GM19438 (cell line): ENCODE results near the gene MMP28.

Experiments used
- ATAC-seq: cut with Tn5 transposase; IDR thresholded peaks from one replicate; pipeline ENCODE4 v1.9.1; 2021; ENCODE audit warnings: low read depth; ENCODE audit not compliant: unreplicated experiment

MMP28 gene

DNA sequence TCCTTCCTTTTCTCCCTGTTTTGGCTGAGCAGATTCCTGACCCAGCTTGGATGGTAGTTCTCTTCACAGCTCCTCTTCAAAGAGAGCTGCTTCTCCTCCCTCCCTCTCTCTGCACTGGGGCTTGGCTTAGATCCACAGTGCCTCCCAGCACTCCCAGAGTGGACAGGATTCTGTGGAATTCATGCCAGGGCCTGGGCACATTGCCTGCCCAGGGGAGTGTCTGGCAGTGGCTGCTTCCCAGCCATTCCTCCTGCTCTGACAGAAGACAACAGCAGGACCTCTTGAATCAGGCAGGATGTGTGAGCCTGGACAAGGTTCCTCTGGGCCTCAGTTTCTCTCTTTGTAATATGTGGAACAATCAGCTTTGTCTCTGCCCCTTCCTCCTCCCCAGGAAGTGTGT lies 4.5 kb upstream of the MMP28 start:
- no peak for ATAC-seq

DNA sequence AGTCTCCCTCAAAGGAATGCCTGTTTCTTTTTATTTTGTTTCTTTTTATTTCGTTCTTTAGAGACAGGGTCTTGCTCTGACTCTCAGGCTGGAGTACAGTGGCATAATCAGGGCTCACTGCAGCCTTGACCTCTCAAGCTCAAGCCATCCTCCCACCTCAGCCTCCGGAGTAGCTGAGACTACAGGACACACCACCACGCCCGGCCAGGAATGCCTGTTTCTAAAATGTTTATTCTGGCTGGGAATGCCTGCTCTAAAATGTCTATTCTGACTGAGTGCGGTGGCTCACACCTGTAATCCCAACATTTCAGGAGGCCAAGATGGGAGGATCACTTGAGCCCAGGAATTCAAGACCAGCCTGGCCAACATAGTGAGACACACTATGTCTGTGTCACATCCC lies 2.5 kb upstream of the MMP28 start:
- ATAC-seq = no peak

DNA sequence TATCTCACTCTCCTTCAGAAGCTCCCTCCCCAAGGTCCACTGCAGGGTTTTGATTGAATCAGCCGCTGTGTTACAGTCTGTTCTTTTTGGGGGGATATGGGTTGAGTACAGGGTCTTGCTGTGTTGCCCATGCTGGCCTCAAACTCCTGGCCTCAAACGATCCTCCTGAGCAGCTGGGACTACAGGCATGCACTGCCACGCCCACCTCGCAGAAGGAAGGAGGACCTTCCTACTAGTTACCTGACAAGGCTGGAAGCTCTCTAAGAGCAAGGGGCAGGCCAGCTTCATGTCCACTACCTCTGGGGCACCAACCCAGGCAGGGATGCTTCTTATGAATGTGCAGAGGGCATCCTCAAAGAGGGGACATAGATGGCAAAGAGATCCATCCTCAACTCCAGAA lies 1.9 kb upstream of the MMP28 start:
- no peak for ATAC-seq

DNA sequence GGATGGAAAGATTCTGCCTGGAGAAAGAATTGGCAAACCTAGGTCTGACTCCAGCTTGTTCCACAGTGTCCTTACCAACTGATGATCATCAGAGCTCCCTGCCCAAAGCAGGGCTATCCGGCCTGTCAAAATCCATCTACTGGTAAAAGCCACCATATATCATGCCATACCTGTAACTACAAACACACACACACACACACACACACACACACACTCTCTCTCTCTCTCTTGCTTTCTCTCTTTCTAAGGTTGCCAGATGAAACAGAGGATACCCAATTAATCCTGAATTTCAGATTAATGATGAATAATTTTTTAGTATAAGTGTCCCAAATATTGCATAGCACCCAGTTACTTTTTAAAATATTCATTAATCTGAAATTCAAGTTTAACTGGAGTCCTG lies 1.5 kb upstream of the MMP28 start:
- ATAC-seq = no peak

DNA sequence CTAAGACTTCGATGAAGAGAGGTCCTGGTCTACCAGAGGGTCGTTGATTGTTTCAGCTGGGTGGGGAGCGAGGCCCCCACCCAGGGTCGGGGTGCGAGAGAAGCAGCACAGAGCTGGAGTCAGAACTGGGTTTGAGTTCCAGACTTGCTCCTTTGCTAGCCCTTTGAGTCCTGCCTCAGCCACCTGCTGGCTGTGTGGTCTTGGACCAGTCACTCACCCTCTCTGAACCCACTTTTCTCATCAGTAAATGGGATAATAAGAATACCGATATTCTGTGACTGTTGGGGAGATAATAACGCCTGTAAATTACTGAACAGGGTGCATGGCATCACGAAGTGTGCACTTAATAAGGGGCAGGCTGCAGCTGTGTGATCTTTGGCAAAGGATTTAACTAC lies 427 bp upstream of the MMP28 start:
- ATAC-seq = no peak

DNA sequence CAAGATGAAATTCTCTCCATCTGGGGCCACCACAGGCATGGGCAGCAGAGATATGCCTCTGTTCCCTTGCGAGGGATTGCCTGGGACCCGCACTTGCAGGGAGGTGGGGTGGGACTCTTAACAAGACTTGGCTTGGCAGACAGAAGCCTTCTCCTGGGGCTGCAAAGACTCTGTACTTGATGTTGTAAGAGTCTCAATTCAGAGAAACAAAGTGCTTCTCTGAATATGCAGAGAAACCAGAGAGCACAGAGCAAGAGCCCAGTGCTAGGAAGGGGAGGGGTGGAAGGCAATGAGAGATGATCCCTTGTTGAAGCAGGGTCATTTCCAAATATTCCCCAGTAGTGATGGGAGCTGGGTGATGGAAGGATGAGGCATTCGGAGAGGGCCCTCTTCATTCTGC lies 2.2 kb downstream of the MMP28 start:
- no peak for ATAC-seq

DNA sequence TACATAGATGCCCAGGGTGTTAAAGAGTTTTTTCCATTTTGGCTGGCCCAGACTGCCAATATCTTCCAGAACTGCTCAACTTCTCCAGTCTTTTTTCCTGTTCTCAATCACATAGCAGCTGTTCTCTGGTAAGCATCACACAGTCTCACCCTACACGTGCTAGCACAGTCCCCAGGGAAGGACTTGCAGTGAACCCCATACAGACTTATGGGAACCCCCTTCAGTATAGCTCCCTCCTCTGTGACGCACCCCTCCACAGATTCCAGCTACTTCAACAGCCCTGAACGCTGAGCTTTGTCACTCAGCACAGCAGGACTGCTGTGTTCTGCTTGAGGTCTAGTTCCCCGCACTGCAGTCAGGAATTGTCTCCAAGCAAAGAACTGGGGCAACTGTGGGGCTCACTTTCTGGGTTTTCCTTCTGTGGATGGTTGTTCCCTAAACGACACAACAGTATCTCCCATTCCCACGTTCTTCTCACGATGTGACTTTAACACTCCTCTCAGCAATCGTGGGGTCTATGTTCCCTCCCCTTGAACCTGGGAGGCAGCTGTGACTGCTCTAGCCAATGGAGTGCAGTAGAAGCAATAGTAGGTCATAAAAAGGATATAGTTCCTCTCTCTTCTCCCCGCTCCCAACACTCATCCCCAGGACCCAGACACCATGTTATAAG lies 3.6 kb downstream of the MMP28 start:
- no peak for ATAC-seq

DNA sequence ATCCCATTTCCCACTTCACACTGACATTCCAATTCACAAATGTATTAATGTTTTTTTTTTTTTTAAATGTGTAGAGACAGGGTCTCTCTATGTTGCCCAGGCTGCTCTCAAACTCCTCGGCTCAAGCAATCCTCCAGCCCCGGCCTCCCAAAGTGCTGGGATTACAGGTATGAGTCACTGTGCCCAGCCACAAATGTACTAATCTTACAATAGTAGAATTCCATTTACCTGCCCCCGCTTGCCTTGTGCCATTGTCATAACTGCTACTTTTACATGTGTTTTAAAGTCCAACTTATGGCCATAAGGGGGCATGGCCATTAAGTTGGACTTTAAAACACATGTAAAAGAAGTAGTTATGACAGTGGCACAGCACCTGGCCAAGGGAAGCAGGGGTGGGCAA lies 4.6 kb downstream of the MMP28 start:
- no peak for ATAC-seq

DNA sequence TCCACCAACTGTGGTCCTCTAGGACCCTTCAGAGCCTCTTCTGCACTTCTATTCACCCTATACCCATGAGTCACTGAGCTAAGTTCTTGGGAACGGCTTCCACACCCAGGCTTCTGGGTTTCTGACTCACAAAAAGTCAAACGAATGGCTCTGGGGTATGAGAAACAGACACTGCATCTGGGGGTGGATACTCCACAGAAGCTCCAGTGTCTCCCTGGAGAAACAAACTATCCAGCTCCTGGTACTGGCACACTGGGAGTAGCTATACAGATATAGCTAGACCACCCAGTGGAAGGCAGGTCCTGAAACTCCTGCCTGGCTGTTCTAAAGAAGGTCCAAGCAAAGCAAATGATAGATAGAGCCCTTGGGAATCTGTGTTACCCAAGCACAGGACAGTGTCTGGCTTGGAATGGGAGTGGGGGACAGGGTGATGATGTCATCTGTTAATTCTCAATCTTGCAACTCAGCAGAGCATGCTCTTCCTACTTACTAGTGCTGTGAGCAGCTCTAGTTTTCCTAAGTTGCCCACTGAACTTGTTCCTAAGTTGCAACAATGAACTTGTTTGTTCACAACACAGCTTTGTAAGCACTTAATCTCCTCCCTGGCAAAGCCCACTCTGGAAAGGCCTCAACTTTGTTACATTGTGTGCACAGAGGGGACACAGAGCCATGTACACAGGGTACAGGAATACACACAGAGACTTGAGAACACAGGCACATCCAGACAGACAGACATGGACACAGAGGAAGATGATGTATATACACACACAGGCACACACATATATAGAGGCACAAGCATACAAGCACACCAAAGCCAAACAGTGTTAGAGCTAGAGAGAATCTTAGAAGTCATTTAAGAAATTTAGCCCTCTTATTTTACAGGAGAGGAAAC lies 6.7 kb downstream of the MMP28 start:
- no peak for ATAC-seq

DNA sequence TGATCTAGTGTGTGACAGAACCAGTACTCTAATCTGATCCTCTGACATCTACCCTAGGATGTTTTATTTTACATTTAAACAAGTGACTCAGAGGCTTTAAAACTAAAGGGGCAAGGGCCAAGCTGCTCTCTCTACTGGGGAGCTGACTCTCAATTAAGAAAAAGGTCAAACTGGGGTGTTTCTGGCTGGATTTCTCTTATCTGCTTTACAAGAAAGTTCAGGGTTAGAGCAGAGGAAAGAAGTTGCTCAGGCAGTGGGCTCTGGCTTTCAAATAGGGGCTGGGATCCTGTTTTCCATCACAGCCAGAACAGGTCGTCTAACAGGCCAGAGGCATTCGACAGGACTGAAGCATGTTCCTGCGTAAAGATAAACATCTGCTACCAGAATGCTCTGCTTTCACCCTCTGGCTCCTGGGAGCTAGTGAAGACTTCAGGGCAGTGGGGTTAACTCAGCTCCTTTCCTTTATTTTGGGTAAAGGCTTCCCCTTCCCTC lies 8.5 kb downstream of the MMP28 start:
- no peak for ATAC-seq

DNA sequence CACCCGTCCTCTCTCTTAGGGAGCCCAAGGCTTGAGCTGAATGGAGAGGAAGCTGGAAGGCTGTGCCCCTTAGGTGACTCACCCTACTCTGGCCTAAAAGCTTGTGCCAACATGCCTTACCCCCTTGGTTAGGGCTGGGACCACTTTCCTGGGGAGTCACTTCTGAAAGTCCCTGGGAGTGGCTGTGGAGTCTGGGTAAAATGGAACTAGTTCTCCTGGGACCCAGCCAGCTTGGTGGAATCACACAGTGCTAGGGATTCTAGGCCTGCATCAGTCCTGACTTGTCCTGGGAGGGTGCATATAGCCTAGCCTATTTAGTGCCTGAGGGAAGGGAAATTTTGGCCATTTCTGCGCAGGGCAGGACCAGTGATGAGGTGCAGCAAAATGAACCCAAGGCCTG lies 10.5 kb downstream of the MMP28 start:
- ATAC-seq = no peak

DNA sequence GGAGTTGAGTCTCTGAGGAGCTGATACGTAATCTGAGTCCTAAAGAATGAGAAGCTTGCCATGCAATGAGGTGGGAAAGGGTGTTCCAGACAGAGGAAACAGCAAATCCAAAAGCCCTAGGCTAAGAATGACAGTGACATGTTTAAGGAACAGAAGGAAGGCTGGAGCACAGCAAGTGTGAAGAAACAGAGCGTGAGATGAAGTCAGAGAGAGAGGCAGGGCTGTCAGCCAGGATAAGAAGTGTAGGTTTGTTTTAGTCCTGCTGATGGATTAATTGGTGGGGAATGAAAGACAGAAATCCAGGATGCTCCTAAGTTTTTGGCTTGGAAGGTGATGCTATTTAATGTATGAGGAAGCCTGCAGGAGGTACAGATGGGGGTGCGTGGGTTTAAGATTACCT lies 14.5 kb downstream of the MMP28 start:
- ATAC-seq = no peak

DNA sequence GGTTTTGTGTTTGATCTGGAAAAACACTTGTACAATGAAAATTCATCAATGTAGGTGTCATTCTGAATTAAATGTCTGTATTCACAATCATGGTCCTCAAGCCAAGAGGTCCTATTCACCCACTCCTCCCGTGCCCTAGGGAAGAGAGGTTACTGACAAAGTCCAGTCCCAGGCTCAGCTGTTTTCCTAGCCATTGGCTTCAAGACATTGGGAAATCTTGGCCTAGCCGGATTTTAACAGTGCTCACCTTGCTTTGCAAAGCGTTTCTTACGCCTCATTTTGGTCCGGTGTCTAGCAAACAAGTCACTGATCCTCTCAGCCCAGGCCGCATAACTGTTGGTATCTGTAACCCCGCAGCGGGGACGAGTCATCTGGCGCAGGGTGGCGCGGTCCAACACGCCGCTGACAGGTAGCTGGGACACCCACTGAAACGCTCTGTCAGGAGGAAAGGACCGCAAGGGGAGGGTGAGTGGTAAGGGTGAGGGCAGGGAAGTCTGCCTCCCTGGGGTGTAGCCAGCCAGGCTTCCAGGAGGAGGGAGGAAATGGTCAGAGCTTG lies 16.7 kb downstream of the MMP28 start:
- no peak for ATAC-seq

DNA sequence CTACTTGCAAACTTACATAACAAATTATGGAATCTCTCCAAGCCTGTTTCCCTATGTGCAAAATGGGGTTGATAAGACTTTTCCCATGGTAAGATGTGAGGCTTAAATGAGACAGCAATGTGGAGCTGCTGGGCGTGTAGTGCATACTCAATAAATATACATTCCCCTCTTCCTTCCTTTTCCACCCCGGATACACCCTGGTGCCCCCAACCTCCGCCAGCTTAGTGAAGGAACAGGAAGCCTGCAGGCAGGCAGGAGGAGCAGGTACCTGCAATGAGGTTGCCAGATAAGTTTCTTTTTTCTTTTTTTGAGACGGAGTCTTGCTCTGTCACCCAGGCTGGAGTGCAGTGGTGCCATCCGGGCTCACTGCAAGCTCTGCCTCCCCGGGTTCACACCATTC lies 19.9 kb downstream of the MMP28 start:
- no peak for ATAC-seq

DNA sequence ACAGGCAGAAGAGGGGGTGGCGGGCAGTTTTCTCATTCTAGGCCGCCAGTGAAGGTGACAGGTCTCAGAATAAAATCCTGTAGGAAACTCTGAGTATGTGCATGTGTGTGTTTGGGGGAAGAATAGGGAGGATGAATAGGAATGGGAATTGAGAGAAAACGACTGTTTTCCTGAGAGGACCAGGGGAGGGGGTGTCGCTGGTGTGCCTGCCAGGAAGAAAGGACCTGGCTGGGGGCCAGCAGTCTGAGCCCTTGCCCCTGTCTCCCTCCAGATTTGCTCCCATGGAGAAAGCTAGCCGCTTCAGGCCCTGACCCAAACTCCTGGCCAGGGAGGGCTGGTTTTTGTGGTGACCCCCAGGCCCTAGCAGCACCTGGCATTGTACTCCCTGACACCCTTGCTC lies 20.4 kb downstream of the MMP28 start:
- ATAC-seq = no peak

DNA sequence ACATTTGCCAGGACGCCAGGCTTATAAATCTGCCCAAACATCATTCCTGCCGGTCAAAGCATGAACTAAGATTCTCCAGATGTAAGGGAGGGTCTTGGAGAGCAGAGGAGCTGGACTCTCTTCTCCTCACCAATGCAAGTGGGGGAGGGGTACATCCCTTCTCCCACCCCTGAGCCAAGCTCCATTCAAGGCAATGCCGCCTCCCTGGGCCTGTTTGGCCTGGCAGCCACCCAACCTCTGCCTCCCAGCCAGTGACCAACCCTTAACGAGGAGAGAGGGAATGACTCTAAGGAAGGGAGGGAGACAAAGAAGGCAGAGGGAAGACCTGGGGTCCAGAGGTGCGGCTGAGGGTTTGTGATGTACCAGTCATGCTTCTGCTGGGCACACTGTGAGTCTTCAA lies 20.9 kb downstream of the MMP28 start:
- no peak for ATAC-seq

DNA sequence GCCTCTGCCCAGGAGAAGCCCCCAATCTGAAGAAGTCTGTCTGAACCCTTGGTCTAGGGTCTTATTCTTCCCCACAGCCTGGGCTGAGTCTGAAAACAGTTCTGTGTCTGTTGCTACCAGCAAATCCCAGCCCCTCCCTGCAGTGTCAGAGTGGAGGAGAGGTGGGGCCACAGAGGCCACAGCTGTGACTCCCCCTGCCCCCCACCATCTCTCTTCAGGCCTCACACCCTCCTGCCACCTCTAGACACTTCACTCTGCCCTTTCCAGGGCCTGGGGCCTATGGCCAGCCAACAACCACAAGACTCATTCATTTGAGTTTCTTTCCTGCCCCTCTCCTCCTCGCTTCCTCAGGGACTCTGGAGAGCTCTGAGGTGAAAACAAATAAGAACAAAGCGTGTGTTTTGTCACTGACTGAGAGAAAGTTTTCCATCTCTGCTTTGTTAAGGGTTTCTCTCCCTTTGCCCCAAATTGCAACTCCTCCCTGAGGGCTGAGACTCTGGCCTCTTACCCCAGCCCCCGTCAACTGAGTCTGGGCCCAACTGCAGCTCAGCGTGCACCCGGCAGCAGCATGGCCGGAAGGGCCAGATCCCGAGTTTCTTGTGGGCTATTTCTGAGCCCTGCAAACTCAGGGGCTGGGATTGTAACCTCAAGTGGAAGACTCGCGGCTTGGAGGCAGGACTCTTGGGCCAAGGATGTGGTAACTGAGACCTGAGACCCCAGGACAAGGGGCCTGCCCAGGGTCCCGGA lies 21.6 kb downstream of the MMP28 start:
- ATAC-seq = no peak

DNA sequence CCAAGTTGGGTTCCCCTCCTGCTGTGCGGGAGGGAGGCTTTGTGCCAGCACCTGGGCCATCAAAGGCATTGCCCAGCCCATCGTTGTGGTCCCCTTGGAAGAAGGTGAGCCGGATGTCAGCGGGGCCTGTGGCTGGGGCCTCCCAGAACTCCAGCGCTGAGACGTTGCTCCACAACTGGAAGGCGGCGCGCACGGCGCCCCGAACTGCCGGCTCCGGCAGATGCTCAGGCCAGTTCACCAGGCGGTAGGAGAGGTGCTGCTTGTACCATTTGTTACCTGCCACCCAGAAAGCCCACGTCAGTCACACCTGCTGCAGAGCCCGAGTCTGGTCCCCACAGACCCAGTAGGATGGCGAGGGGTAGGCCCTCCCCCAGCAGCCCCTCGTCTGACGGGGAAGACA lies 22.3 kb downstream of the MMP28 start:
- no peak for ATAC-seq

DNA sequence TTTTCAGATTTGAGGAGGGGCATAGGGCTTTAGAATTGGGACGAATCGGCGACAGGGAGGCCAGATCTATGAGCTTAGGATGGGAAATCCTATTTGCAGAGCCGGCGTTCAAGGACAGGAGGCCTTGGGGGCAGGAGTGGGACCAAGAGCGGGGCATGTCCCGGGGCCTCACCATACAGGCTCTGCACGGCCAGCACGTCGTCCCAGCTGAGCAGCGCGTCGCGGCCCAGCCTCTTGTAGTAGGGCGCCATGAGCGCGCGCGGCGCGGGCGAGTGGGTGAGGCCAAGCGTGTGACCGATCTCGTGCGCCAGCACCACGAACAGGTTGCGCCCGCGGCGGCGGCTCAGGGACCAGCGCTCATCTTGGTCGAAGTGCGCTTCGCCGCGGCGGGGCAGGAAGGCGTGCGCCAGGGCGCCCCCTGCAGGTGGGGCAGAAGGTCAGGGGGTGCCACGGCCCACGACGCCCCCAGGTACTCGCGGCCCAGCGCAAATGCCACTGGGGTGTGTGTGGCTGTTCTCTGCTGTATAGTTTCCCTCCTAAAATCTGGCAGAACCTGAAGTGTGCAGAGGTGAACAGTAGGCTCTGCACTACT lies 25.4 kb downstream of the MMP28 start:
- no peak for ATAC-seq

DNA sequence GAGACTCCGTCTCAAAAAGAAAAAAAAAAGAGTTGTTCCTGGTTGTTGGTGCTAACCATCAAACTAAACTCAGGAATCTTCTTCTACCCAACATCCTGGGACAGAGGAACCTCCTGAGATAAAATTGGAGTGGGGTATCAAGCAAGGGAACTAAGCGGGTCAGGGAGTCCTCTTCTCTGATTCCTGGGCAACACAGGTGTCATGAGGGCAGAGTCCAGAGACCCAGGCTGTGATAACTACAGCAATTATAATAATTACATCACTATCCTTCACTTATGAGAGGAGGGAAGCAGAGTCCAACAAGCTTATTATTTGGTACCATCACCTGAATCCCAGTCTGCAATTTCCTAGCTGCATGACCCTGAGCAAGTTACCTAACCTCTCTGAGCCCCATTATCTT lies 26.6 kb downstream of the MMP28 start:
- no peak for ATAC-seq
